ENCODE results near the gene ANKRD13A. TPM values are rescaled to one million over a fixed set of nuclear protein-coding genes. Genes with fewer than 3 reads are reported as not detected.

The ANKRD13A gene
- total and polyA plus RNA-seq, 2 of the 13 experiments (the other 11 are each of a cell fraction or from before 2014, with no cell fraction given), result 34.1 to 41.6 TPM

- no peak for TF ChIP-seq HMGXB3 (CRISPR knock-in tag; IDR thresholded peaks at IDR 0.05; ENCODE audit: borderline replicate concordance)
- no peak for TF ChIP-seq DRAP1 (CRISPR knock-in tag; IDR thresholded peaks at IDR 0.05)
- TF ChIP-seq, protein P1, sequence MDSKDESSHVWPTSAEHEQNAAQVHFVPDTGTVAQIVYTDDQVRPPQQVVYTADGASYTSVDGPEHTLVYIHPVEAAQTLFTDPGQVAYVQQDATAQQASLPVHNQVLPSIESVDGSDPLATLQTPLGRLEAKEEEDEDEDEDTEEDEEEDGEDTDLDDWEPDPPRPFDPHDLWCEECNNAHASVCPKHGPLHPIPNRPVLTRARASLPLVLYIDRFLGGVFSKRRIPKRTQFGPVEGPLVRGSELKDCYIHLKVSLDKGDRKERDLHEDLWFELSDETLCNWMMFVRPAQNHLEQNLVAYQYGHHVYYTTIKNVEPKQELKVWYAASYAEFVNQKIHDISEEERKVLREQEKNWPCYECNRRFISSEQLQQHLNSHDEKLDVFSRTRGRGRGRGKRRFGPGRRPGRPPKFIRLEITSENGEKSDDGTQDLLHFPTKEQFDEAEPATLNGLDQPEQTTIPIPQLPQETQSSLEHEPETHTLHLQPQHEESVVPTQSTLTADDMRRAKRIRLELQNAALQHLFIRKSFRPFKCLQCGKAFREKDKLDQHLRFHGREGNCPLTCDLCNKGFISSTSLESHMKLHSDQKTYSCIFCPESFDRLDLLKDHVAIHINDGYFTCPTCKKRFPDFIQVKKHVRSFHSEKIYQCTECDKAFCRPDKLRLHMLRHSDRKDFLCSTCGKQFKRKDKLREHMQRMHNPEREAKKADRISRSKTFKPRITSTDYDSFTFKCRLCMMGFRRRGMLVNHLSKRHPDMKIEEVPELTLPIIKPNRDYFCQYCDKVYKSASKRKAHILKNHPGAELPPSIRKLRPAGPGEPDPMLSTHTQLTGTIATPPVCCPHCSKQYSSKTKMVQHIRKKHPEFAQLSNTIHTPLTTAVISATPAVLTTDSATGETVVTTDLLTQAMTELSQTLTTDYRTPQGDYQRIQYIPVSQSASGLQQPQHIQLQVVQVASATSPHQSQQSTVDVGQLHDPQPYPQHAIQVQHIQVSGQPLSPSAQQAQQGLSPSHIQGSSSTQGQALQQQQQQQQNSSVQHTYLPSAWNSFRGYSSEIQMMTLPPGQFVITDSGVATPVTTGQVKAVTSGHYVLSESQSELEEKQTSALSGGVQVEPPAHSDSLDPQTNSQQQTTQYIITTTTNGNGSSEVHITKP (CRISPR knock-in tag; IDR thresholded peaks at IDR 0.05; ENCODE audit: low read depth), result no peak
- no peak for TF ChIP-seq ZNF703 (CRISPR knock-in tag; IDR thresholded peaks at IDR 0.05; ENCODE audit: borderline replicate concordance)
Observed at GRCh38 chr12:109952873-109953272, 46.4 kb upstream of the ANKRD13A start (continued).

Data from HepG2 (cell line).